ENCODE measurements around the gene MACROD1.

DNA sequence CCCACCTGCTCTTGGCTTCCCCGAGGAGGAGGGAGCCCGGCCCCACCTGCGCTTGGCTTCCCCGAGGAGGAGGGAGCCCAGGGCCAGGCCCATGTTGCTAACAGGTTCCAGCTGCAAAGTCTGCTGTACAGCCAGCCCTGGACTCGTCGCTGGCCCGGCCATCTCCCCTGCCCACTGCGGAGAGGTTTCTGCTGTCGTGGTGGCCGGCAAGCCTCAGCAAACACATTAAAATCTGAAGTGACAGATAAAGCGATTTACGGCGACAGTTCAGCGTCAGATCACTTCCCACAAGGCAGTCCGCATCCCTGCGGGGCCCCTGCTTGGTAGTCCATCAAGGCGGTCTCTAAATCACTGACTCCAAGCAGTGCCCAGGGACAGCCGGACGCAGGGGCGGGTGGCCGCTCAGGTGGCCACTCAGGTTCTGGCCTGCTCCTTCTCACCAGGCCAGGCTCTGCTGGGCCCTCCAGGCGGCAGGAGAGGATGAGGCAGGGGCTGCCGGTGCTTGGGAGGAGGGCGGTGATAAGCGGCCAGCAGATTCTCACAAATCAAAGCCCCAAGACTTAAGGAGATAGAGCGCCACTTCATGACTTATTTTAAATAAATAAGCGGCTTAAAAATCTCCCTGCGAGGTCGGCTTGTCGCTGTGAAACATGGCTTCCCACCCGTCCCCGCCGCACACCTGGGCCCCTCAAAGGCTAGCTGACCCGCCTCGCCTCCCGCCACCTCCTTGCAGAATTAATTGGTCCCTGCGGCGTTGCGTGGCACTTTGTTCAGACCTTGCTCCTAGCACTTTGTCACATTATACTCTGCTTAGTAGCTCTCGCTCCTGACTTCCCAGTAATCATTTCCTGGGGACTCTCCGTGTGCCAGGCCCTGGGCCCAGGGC, 21.1 kb downstream of the MACROD1 start:
- TF ChIP-seq, protein P1, sequence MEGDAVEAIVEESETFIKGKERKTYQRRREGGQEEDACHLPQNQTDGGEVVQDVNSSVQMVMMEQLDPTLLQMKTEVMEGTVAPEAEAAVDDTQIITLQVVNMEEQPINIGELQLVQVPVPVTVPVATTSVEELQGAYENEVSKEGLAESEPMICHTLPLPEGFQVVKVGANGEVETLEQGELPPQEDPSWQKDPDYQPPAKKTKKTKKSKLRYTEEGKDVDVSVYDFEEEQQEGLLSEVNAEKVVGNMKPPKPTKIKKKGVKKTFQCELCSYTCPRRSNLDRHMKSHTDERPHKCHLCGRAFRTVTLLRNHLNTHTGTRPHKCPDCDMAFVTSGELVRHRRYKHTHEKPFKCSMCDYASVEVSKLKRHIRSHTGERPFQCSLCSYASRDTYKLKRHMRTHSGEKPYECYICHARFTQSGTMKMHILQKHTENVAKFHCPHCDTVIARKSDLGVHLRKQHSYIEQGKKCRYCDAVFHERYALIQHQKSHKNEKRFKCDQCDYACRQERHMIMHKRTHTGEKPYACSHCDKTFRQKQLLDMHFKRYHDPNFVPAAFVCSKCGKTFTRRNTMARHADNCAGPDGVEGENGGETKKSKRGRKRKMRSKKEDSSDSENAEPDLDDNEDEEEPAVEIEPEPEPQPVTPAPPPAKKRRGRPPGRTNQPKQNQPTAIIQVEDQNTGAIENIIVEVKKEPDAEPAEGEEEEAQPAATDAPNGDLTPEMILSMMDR (IDR thresholded peaks at IDR 0.05): no peak
- TF ChIP-seq, protein P2, sequence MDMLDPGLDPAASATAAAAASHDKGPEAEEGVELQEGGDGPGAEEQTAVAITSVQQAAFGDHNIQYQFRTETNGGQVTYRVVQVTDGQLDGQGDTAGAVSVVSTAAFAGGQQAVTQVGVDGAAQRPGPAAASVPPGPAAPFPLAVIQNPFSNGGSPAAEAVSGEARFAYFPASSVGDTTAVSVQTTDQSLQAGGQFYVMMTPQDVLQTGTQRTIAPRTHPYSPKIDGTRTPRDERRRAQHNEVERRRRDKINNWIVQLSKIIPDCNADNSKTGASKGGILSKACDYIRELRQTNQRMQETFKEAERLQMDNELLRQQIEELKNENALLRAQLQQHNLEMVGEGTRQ (CRISPR knock-in tag; IDR thresholded peaks at IDR 0.05): no peak
- TF ChIP-seq ATF1 (CRISPR knock-in tag; IDR thresholded peaks at IDR 0.05) (no peak), GABPB1 (CRISPR knock-in tag; IDR thresholded peaks at IDR 0.05) (no peak), ZNF121 (CRISPR knock-in tag; IDR thresholded peaks at IDR 0.05) (no peak)
- TF ChIP-seq, protein P3, sequence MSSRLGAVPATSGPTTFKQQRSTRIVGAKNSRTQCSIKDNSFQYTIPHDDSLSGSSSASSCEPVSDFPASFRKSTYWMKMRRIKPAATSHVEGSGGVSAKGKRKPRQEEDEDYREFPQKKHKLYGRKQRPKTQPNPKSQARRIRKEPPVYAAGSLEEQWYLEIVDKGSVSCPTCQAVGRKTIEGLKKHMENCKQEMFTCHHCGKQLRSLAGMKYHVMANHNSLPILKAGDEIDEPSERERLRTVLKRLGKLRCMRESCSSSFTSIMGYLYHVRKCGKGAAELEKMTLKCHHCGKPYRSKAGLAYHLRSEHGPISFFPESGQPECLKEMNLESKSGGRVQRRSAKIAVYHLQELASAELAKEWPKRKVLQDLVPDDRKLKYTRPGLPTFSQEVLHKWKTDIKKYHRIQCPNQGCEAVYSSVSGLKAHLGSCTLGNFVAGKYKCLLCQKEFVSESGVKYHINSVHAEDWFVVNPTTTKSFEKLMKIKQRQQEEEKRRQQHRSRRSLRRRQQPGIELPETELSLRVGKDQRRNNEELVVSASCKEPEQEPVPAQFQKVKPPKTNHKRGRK (CRISPR knock-in tag; IDR thresholded peaks at IDR 0.05; ENCODE audit: borderline replicate concordance): no peak
- TF ChIP-seq, protein P4, sequence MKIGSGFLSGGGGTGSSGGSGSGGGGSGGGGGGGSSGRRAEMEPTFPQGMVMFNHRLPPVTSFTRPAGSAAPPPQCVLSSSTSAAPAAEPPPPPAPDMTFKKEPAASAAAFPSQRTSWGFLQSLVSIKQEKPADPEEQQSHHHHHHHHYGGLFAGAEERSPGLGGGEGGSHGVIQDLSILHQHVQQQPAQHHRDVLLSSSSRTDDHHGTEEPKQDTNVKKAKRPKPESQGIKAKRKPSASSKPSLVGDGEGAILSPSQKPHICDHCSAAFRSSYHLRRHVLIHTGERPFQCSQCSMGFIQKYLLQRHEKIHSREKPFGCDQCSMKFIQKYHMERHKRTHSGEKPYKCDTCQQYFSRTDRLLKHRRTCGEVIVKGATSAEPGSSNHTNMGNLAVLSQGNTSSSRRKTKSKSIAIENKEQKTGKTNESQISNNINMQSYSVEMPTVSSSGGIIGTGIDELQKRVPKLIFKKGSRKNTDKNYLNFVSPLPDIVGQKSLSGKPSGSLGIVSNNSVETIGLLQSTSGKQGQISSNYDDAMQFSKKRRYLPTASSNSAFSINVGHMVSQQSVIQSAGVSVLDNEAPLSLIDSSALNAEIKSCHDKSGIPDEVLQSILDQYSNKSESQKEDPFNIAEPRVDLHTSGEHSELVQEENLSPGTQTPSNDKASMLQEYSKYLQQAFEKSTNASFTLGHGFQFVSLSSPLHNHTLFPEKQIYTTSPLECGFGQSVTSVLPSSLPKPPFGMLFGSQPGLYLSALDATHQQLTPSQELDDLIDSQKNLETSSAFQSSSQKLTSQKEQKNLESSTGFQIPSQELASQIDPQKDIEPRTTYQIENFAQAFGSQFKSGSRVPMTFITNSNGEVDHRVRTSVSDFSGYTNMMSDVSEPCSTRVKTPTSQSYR (CRISPR knock-in tag; IDR thresholded peaks at IDR 0.05): no peak
- TF ChIP-seq, protein P5, sequence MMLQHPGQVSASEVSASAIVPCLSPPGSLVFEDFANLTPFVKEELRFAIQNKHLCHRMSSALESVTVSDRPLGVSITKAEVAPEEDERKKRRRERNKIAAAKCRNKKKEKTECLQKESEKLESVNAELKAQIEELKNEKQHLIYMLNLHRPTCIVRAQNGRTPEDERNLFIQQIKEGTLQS (CRISPR knock-in tag; conservative IDR thresholded peaks at IDR 0.05): no peak
- TF ChIP-seq, protein P6, sequence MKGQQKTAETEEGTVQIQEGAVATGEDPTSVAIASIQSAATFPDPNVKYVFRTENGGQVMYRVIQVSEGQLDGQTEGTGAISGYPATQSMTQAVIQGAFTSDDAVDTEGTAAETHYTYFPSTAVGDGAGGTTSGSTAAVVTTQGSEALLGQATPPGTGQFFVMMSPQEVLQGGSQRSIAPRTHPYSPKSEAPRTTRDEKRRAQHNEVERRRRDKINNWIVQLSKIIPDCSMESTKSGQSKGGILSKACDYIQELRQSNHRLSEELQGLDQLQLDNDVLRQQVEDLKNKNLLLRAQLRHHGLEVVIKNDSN (CRISPR knock-in tag; IDR thresholded peaks at IDR 0.05): no peak
- TF ChIP-seq, protein P7, sequence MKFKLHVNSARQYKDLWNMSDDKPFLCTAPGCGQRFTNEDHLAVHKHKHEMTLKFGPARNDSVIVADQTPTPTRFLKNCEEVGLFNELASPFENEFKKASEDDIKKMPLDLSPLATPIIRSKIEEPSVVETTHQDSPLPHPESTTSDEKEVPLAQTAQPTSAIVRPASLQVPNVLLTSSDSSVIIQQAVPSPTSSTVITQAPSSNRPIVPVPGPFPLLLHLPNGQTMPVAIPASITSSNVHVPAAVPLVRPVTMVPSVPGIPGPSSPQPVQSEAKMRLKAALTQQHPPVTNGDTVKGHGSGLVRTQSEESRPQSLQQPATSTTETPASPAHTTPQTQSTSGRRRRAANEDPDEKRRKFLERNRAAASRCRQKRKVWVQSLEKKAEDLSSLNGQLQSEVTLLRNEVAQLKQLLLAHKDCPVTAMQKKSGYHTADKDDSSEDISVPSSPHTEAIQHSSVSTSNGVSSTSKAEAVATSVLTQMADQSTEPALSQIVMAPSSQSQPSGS (CRISPR knock-in tag; IDR thresholded peaks at IDR 0.05; ENCODE audit: borderline replicate concordance, low read depth): no peak

Measured in WTC11 (cell line).